HFF-Myc (cell line): ENCODE data around the gene RIN2.

Experiments used
- DNase-seq: peaks from one replicate; pipeline ENCODE4 v3.0.0-alpha.2; 2011; ENCODE audit warnings: low read depth; ENCODE audit errors: extremely low read depth
- H3K4me3 ChIP-seq: replicated peaks from 2 replicates; pipeline ENCODE4 v1.5.1; 2011; ENCODE audit warnings: low read depth, mild to moderate bottlenecking, control low read depth, low read length
- CTCF ChIP-seq: IDR thresholded peaks from 2 replicates; pipeline ENCODE4 v1.5.1; 2012; ENCODE audit warnings: mild to moderate bottlenecking, low read depth, low read length, control low read depth; ENCODE audit errors: missing control alignments

The RIN2 gene

GRCh38 chr20:19781235-19781634, 23.2 kb downstream of the RIN2 start:
- no peak overlapping the region for H3K4me3 ChIP-seq
- TF ChIP-seq CTCF = no peak
- DNase-seq = no peak

- DNase-seq = no peak
- H3K4me3 ChIP-seq = no peak overlapping the region
- no peak for TF ChIP-seq CTCF
Measured at GRCh38 chr20:19782669-19783068, 24.6 kb downstream of the RIN2 start.

GRCh38 chr20:19783966-19784401, 25.9 kb downstream of the RIN2 start:
- DNase-seq = peak; percentile 16

GRCh38 chr20:19784511-19785172, 26.6 kb downstream of the RIN2 start:
- TF ChIP-seq CTCF = peak; percentile 70
- peak overlapping the region; percentile 14; the same call in 1 of the 2 replicates for H3K4me3 ChIP-seq
- peak; percentile 82 for DNase-seq

More at GRCh38 chr20:19783966-19784401, 25.9 kb downstream of the RIN2 start:
- no peak for TF ChIP-seq CTCF
- H3K4me3 ChIP-seq = no peak overlapping the region

GRCh38 chr20:19785173-19785982, 27.3 kb downstream of the RIN2 start:
- DNase-seq = no peak
- TF ChIP-seq CTCF = no peak
- no peak overlapping the region for H3K4me3 ChIP-seq

- no peak for DNase-seq
- no peak for TF ChIP-seq CTCF
- no peak overlapping the region for H3K4me3 ChIP-seq
Measured at GRCh38 chr20:19785983-19786285, 27.9 kb downstream of the RIN2 start.
